ENCODE results near the gene CPNE4. TPM values are rescaled to one million over a fixed set of nuclear protein-coding genes. Genes with fewer than 3 reads are reported as not detected.

Gene CPNE4
- total RNA-seq, 2 experiments from 2014 or later = not detected

- no peak for TF ChIP-seq CTCF (IDR thresholded peaks at IDR 0.05)
- ATAC-seq = no peak
- intact Hi-C loops (cut with micrococcal nuclease) = no loop called here
- Mint-ChIP-seq H3K27me3 (peaks cover 1% of the 10 kb centered on the region), H3K36me3 (ENCODE audit: low read depth) (no peaks in the 10 kb centered on the region), H3K9me3 (no peaks in the 10 kb centered on the region), H3K27ac (no peak overlapping the region), H3K4me3 (no peak overlapping the region), H3K4me1 (ENCODE audit: low read depth) (no peaks in the 10 kb centered on the region)
- DNase-seq = no peak
- POLR2A ChIA-PET = no interaction called here
- CTCF ChIA-PET = no interaction called here
Observed at GRCh38 chr3:131900891-131901290, 133.9 kb downstream of the CPNE4 start.

- ATAC-seq = no peak
- TF ChIP-seq CTCF (IDR thresholded peaks at IDR 0.05) = no peak
- Mint-ChIP-seq H3K4me1 (ENCODE audit: low read depth) (no peaks in the 10 kb centered on the region), H3K27me3 (peaks cover 1% of the 10 kb centered on the region), H3K4me3 (no peak overlapping the region), H3K27ac (no peak overlapping the region), H3K9me3 (no peaks in the 10 kb centered on the region), H3K36me3 (ENCODE audit: low read depth) (no peaks in the 10 kb centered on the region)
- ChIA-PET POLR2A (no interaction called here), CTCF (interaction anchor here (1.1 kb wide), 1 partner anchor 11 kb away, joined by 3 read pairs; no protein-coding TSS in a partner anchor)
- intact Hi-C loops (cut with micrococcal nuclease) = no loop called here
- no peak for DNase-seq
Observed at GRCh38 chr3:131899021-131899420, 135.8 kb downstream of the CPNE4 start.

- H3K9me3 Mint-ChIP-seq = no peaks in the 10 kb centered on the region
- no peak overlapping the region for H3K4me3 Mint-ChIP-seq
- H3K27me3 Mint-ChIP-seq = peaks cover 1% of the 10 kb centered on the region
- H3K27ac Mint-ChIP-seq = no peak overlapping the region
- intact Hi-C loops (cut with micrococcal nuclease) = no loop called here
- ChIA-PET POLR2A (no interaction called here), CTCF (interaction anchor here (1.1 kb wide), 1 partner anchor 10 kb away, joined by 3 read pairs; no protein-coding TSS in a partner anchor)
- ATAC-seq (no peak), DNase-seq (no peak)
- H3K4me1 Mint-ChIP-seq (ENCODE audit: low read depth) = no peaks in the 10 kb centered on the region
- no peak for TF ChIP-seq CTCF (IDR thresholded peaks at IDR 0.05)
- H3K36me3 Mint-ChIP-seq (ENCODE audit: low read depth) = no peaks in the 10 kb centered on the region
Observed at GRCh38 chr3:131898346-131898745, 136.5 kb downstream of the CPNE4 start.

GRCh38 chr3:131896285-131896684, 138.5 kb downstream of the CPNE4 start:
- H3K36me3 Mint-ChIP-seq (ENCODE audit: low read depth) = no peaks in the 10 kb centered on the region
- H3K27me3 Mint-ChIP-seq = peaks cover 1% of the 10 kb centered on the region
- DNase-seq = no peak
- intact Hi-C loops (cut with micrococcal nuclease) = no loop called here
- ChIA-PET POLR2A (no interaction called here), CTCF (no interaction called here)
- no peak for ATAC-seq
- H3K9me3 Mint-ChIP-seq = no peaks in the 10 kb centered on the region
- H3K27ac Mint-ChIP-seq = no peak overlapping the region
- TF ChIP-seq CTCF (IDR thresholded peaks at IDR 0.05) = no peak
- no peak overlapping the region for H3K4me3 Mint-ChIP-seq
- H3K4me1 Mint-ChIP-seq (ENCODE audit: low read depth) = no peaks in the 10 kb centered on the region

GRCh38 chr3:131895766-131896165, 139.0 kb downstream of the CPNE4 start:
- Mint-ChIP-seq H3K27ac (no peak overlapping the region), H3K4me1 (ENCODE audit: low read depth) (no peaks in the 10 kb centered on the region), H3K36me3 (ENCODE audit: low read depth) (no peaks in the 10 kb centered on the region), H3K4me3 (no peak overlapping the region), H3K27me3 (peaks cover 1% of the 10 kb centered on the region), H3K9me3 (no peaks in the 10 kb centered on the region)
- no peak for ATAC-seq
- intact Hi-C loops (cut with micrococcal nuclease) = no loop called here
- ChIA-PET CTCF (no interaction called here), POLR2A (no interaction called here)
- TF ChIP-seq CTCF (IDR thresholded peaks at IDR 0.05) = no peak
- DNase-seq = no peak

Measured in activated CD8-positive, alpha-beta T cell treated with anti-CD3 and anti-CD28 coated beads for 36 hours (primary cell).